Bronchial epithelial cell (primary cell): ENCODE results near the gene ERICH2. TPM values are rescaled to one million over a fixed set of nuclear protein-coding genes. Genes with fewer than 3 reads are reported as not detected.
A peak's percentile ranks its signal among the peaks of the same experiment; 100 is the strongest.

Experiments
- DNase-seq: peaks from one replicate; pipeline ENCODE4 v3.0.0-alpha.2; 2010; ENCODE audit warnings: low read depth
- FAIRE-seq: peaks from 2 replicates; lab custom pipeline; 2011; peaks lifted over from hg19 to GRCh38; lab: Jason Lieb, UNC
- H3K27me3 ChIP-seq: 2 replicates; pipeline ENCODE4 v1.5.1; 2011; ENCODE audit warnings: low read length; ENCODE audit not compliant: control insufficient read depth, insufficient read depth
- H3K36me3 ChIP-seq: 2 replicates; pipeline ENCODE4 v1.5.1; 2011; ENCODE audit warnings: low read length; ENCODE audit not compliant: control insufficient read depth, insufficient read depth
- H3K4me3 ChIP-seq: 2 replicates; pipeline ENCODE4 v1.5.1; 2011; ENCODE audit warnings: mild to moderate bottlenecking, low read depth, low read length, control low read depth
- total RNA-seq: library from RNA; depleted of rRNA; stranded (reverse); fragments of >200 nt; gene quantifications from 2 replicates; pipeline ENCODE4 v1.2.1, GENCODE V29; 2014
- TF ChIP-seq, protein P1 (sequence below): IDR thresholded peaks from 2 replicates; pipeline ENCODE4 v1.5.1; 2011; ENCODE audit warnings: mild to moderate bottlenecking, moderate library complexity, low read length, control low read depth, inconsistent platforms; ENCODE audit not compliant: insufficient read depth, severe bottlenecking

The ERICH2 gene
- total RNA-seq, 1 donor from 2014 or later, result 4.7 TPM

DNA sequence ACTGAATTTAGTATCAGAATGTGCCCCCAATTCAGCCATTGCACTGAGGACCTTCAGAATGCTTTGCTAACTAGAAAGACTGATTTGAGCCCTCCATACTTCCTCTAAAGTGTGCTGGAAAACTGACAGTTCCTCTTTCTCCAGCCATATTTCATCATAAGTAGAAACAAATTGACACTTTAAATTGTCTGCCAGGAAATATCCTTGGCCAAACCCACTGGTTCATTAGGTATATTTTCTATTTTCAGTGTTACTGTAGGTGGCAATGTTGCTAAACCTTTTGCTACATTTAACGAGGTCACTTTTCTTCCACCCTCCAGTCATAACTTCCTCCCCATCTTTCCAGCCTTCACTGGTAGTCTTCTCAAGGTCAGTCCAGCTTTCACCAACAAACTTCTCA is 33.5 kb upstream of the ERICH2 start:
- no peak for FAIRE-seq
- TF ChIP-seq, protein P1, sequence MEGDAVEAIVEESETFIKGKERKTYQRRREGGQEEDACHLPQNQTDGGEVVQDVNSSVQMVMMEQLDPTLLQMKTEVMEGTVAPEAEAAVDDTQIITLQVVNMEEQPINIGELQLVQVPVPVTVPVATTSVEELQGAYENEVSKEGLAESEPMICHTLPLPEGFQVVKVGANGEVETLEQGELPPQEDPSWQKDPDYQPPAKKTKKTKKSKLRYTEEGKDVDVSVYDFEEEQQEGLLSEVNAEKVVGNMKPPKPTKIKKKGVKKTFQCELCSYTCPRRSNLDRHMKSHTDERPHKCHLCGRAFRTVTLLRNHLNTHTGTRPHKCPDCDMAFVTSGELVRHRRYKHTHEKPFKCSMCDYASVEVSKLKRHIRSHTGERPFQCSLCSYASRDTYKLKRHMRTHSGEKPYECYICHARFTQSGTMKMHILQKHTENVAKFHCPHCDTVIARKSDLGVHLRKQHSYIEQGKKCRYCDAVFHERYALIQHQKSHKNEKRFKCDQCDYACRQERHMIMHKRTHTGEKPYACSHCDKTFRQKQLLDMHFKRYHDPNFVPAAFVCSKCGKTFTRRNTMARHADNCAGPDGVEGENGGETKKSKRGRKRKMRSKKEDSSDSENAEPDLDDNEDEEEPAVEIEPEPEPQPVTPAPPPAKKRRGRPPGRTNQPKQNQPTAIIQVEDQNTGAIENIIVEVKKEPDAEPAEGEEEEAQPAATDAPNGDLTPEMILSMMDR, result no peak
- no peak for DNase-seq
- H3K4me3 ChIP-seq, result no peak overlapping the region
- H3K36me3 ChIP-seq, result no peaks in the 10 kb centered on the region
- no peaks in the 10 kb centered on the region for H3K27me3 ChIP-seq

DNA sequence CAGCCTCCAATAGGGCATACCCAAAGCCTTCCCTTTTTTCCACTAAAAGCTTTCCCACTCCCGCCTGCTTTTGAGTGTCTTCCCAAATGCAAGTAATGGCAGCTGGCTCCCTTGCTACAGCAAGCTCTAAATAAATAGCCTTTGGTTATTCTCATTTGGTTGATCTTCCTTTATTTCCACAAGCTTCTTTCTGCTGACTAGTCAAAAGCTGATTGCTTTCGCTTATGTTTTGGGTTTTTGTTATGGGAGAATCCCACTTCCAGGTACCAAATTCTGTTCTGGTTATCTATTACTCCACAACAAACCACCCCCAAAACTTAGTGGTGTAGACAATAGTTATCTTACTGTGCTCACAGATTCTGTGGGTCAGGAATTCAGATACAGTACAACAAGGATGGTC is 32.8 kb upstream of the ERICH2 start:
- TF ChIP-seq, protein P1, result no peak
- DNase-seq, result no peak
- FAIRE-seq, result no peak
- no peaks in the 10 kb centered on the region for H3K27me3 ChIP-seq
- H3K36me3 ChIP-seq, result no peaks in the 10 kb centered on the region
- no peak overlapping the region for H3K4me3 ChIP-seq

DNA sequence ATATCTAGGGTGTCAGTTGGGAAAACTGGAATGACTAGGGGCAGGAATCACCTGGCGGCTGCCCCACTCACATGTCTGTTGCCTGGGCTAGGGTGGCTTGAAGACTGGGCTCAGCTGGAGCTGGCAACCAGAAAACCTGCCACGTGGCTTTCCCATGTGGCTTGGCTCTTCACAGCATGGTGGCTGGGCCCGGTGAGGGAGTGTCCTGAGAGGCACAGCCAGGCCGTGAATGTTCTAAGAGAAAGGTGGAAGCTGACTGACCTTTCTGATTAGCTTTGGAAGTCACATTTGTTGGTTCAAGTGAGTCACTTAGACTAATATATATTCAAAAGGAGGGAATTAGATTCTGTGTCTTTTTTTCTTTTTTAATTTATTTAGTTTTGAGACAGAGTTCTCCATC is 32.4 kb upstream of the ERICH2 start:
- no peak for DNase-seq
- TF ChIP-seq, protein P1, result no peak
- no peaks in the 10 kb centered on the region for H3K36me3 ChIP-seq
- H3K27me3 ChIP-seq, result no peaks in the 10 kb centered on the region
- FAIRE-seq, result no peak
- no peak overlapping the region for H3K4me3 ChIP-seq

DNA sequence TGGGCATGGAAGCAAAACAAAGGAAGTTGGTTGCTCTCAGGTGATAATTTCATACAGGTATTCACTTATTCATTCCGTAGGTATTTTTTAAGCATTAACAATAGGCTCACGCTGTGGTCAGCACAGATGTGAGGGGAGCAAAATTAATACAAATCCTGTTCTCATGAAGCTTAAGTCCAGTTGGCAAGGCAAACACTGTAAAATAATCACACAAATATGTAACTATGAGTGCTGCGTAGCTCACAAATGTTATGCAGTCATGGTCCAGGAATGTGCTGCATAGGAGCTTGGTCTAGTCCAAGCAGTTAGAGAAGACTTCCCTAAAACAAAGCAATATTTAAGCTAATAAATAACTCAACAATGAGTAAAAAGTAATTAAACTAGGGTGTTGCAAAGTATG is 31.1 kb upstream of the ERICH2 start:
- Histone ChIP-seq H3K4me3 (no peak overlapping the region), H3K36me3 (no peaks in the 10 kb centered on the region), H3K27me3 (no peaks in the 10 kb centered on the region)
- FAIRE-seq (no peak), DNase-seq (peak; percentile 97)
- TF ChIP-seq, protein P1, result no peak

DNA sequence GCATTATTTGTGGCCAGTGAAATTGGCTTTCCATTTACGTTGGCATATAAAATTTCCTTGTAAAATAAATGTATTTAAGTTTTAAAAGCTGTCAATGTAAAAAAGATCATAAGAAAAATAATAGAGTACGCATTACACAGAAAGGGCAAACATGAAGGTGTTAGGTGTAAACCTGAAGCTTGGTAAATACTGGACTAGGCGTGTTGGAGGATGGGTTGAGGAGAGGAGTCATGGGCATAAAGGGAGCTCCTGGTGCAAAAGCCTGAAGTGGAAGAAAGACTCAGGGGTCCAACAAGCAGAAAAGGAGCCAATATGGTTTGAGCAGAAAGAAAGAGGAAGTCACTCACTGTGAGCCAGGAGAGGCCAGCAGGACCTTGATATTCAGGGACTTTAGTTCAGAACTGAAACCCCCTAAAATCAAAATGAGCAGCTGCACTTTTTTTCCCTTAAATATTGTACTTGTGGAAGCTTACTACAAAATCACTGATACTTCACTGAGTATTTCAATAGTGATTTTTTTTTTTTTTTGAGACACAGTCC is 30.6 kb upstream of the ERICH2 start:
- FAIRE-seq (no peak), DNase-seq (no peak)
- TF ChIP-seq, protein P1, result no peak
- Histone ChIP-seq H3K4me3 (no peak overlapping the region), H3K27me3 (no peaks in the 10 kb centered on the region), H3K36me3 (no peaks in the 10 kb centered on the region)

DNA sequence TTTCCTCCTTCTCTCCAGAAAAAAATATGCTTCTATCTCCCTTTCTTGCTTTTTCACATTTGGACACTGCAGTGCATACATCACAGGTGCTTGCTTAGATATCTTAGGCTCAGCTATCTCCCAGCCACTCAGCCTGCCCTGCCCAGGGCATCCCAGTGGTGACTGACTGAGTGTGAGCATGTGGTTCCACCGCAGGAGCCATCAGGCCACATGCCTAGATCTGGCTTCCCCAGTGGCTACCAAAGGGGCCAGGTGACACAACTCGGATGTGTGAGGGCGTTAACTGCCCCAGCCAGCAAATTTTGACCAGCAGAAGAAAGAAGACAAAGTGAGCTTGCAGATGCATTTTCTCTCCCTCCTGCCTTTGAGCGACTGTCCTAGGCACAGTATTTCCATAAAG is 29.5 kb upstream of the ERICH2 start:
- TF ChIP-seq, protein P1, result no peak
- Histone ChIP-seq H3K4me3 (no peak overlapping the region), H3K36me3 (no peaks in the 10 kb centered on the region), H3K27me3 (no peaks in the 10 kb centered on the region)
- no peak for DNase-seq
- no peak for FAIRE-seq
